SHP77 treated with DMSO at 0.1 percent for 48 hours (cell line): ENCODE measurements around the gene ADGRG4.
"Not testable (repeated sequence)": the region's sequence is repeated elsewhere in the genome, so short reads cannot be mapped to it uniquely, and the experiment has no call there.

ENCODE experiments used
- DNase-seq: peaks from one replicate; lab custom pipeline; 2025; lab: John Stamatoyannopoulos, UW

The ADGRG4 gene

DNA sequence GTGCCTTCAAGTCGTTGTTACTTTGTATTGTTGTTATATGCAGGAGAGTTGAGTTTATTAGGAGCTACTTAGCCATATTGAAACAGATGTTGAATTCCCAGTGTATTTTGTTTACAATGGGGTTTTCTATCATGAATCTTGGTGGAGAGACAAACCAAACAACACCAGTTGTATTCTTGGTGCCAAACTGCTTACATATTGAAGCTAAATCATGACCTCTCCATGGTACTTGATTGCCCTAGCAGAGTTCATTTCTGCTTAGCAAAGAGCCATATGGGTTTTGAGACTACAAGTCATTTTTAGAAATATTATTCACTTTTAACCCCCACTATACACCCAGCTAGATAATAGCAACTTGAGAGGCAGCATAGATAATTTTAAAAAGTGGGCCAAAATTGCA lies 85.4 kb downstream of the ADGRG4 start:
- DNase-seq = no peak

DNA sequence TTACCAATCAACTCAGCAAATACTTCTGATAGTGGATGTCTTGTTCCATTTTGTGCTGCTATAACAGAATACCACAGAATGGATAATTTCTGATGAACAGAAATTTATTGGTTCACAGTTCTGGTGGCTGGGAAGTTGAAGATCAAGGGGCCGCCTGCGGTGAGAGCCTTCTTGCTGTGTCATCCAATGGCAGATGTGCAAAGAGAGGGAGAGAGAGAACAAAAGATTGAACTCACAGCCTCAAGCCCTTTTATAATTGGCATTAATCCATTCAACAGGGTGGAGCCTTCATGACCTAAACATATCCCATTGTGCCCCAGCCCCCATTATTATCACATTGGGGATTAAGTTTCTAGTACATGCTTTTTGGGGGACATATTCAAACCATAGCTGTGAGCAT lies 86.1 kb downstream of the ADGRG4 start:
- DNase-seq = no peak

DNA sequence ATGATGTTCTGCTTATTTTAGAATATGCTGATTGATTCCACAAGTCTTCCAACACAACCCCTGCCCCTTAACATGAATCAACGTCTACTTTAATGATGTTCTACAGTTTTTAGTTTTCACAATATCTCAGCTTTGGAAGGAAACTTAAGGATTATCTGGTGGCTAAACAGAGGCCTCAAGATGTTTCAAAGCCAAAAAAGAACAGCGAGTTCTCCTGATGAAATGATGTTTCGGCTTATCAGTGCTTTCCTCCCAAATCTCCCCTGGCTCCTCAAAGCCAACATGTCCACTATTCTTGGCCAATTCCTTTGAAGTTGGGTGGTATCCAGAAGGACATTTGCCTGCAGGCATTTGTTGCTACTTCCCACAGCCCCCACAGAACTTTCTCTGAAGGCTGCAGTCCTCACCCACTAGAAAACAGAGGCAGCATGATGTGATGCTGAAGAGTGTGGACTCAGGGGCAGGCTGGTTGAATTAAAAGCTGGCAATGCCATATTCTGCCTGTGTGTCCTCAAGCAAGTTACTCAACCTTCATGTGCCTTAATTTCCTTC lies 87.3 kb downstream of the ADGRG4 start:
- no peak for DNase-seq

DNA sequence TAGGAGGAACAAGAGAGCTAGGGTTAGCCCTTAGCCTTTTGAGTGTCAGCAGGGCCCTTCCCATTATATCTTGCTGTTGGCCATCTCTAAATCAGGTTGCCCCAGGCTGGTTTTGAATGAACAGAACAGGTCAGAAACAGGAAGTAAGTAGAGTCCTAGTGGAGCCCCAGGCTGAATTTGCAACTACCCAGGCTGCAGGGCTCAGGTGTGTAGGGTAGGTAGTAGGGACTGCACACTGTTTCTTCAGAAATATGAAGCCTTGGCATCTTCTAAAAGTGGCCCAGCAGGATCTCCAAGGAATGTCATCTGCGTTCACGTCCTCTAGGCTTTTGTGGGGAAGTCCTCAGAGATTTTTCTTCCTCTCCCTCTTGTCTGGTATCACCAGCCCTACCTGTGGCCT lies 90.2 kb downstream of the ADGRG4 start:
- no peak for DNase-seq

DNA sequence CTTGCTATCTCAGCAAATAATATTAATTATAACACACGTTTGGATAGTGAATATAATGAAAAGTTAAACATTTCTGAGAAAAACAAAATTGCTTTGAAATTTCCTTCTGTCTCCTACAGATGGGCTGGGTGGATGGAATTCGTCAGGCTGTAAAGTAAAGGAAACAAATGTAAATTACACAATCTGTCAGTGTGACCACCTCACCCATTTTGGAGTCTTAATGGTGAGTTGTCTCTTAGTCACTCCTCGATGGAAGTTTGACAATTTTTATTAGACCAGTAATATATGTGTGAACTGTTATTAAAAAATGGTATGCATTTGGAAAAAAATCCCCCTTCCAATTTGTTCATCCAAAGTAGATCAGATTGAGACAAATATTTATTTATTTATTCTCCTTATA lies 94.5 kb downstream of the ADGRG4 start:
- no peak for DNase-seq

DNA sequence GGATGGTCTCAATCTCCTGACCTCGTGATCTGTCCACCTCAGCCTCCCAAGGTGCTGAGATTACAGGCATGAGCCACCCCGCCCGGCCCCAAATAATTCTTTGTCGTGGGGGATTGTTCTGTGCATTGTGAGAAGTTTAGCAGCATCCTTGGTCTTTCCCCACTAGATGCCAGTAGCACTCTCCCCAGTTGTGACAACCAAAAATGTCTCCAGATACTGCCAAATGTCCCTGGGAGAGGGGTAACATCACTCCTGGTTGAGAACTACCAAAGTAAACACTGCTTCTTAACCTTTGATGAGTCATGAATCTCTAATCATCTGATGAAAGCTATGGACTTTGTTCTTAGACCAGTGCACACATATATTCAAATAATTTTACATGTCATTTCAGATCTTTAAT lies 96.2 kb downstream of the ADGRG4 start:
- DNase-seq = no peak

DNA sequence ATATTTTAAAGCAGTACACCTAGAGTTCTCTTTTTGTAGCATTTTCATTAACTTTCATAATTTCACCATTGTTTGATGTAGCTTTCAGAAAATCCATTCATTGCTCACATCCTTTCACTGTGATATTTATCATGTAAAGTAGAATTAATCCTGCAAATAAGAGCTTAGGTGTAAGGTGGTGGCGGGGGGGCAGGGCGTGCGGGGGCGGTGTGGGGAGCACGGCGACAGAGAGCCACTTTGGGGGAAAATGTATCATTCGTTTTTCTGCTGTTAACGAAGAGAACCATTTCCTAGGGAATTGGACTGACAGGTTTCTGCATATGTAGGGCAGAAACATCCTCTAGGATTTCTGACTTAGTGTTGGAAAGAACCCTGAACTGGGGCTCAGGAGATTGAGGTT lies 104.4 kb downstream of the ADGRG4 start:
- no peak for DNase-seq

DNA sequence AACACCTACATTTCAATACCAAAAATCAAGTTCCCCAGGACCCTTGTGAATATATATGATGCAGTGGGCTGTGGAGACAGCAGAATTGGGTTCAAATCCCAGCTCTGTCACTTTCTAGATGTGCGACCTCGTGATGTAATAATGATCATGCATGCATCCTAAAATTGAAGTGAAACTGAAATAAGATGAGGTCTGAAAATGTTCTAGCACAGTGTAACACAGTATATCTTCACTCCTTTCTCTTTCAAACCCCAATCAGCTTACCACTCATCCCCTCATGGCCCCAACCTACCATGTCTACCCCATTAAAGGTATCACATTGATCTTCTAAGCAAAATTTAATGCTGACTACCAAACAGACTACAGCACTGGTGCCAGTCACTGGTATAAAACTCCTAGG lies 117.0 kb downstream of the ADGRG4 start:
- DNase-seq = no peak

DNA sequence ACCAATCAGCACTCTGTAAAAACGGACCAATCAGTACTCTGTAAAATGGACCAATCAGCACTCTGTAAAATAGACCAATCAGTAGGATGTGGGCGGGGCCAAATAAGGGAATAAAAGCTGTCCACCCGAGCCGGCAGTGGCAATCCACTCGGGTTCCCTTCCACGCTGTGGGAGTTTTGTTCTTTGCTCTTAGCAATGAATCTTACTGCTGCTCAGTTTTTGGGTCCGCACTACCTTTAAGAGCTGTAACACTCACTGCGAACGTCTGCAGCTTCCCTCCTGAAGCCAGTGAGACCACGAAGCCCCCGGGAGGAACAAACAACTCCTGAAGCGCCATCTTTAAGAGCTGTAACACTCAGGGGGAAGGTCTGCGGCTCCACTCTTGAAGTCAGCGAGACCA lies 120.6 kb downstream of the ADGRG4 start:
- DNase-seq = no peak

DNA sequence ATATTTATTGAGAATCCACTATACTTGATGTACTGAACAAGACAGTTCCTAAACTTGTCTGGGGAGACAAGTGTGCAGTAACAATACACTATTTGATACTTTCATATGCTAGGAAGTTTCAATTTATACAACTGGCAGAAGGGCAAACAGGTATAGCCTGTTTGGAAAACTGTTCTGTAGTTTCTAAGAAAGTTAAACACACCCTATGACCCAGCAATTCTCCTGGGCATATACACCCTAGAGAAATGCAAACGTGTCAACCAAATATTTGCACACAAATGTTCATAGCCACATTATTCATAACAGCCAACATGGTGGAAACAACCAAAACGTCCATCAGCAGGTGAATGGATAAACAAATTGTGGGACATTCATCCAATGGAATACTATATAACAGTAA lies 123.0 kb downstream of the ADGRG4 start:
- DNase-seq = no peak

DNA sequence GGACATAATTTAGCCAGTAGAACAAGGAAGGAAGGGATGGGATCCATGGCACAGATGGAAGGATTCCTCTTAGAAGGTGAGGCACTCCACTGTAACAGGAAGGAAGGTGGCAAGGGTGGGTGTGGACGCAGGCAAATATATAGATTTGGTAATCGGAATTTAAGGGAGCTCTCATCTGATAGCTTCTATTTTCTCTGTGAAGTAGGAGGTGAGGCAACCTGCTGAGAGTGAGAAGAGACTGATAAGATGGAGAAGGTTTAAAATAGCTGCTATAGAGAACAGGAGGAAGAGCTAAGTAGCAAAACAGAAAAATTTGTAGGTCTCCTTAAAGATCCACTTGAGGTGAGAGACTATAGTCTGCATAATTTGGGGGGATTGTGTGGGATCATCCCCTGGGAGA lies 125.2 kb downstream of the ADGRG4 start:
- DNase-seq = no peak

DNA sequence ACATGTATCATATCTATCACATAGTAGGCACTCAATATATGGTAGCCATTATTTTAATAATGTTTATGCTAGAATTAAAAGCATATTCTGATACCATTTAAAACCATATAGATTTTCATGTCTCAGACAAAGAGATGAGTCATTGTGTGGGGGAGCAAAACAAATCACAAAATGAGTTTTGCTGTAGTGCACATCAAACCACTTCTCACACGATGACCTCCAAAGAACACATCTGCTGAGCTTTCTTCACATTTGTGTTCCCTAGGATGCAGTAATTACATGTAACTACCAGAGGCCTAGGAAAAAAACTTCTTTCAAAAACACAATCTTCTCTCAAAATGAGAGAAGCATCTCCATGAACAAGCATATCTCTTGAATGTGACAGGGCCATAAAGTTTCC lies 130.9 kb downstream of the ADGRG4 start:
- no peak for DNase-seq

DNA sequence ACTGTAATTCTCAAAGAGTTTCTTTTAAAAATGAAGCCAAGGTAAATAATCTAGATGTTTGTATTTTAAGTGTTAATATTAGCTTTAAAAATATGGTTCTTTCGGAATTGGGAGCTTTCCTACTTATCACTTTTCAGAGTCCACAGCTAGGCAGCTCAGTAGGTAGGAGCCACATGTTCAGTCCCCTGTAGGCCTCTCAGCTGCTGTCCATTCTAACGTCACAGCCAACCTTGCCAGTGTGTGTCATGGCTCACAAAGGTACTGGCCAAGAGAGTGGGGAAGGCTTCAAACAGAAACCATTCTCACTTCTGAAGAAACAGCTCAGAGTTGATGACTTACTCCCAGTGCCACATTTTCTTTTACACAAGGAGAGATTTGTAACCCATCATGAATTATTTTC lies 137.0 kb downstream of the ADGRG4 start:
- DNase-seq = no peak

DNA sequence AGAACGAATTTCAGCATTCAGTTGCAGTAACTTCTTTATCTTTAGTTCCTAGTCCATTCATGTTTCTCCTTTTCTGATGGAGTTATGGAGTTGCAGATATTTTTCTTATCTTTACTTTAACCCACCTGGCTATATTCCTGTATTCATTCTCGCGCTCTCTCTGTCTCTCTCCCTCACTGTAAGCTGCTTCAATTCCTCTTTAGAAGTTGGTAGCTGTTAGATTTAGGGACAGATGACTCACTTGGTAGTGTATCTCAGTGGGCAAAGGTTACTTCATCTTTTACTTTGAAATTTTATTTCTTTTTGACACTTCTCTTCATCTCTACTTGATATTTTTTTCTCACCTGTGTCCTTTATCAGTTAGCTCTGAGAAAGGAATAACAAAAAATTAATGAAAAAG lies 137.4 kb downstream of the ADGRG4 start:
- DNase-seq = no peak

DNA sequence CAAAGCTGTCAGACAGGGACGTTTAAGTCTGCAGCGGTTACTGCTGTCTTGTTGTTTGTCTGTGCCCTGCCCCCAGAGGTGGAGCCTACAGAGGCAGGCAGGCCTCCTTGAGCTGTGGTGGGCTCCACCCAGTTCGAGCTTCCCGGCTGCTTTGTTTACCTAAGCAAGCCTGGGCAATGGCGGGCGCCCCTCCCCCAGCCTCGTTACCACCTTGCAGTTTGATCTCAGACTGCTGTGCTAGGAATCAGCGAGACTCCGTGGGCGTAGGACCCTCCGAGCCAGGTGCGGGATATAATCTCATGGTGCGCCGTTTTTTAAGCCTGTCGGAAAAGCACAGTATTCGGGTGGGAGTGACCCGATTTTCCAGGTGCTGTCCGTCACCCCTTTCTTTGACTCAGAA lies 144.9 kb downstream of the ADGRG4 start:
- DNase-seq = not testable (repeated sequence)

DNA sequence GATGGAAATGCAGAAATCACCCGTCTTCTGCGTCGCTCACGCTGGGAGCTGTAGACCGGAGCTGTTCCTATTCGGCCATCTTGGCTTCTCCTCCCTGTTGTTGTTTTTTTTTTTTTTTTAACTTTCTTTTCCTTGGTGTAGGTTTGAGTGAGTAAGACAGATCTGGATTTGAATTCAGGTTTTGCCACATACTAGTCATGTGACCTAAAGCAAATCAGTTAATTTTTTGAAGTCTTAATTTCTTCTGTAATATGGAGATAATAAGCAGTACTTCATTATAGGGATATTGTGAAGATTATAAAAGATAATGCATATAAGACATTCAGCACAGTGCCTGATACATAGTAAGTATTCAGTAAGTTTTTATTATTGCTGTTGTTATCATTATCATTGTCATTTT lies 145.4 kb downstream of the ADGRG4 start:
- DNase-seq = no peak

DNA sequence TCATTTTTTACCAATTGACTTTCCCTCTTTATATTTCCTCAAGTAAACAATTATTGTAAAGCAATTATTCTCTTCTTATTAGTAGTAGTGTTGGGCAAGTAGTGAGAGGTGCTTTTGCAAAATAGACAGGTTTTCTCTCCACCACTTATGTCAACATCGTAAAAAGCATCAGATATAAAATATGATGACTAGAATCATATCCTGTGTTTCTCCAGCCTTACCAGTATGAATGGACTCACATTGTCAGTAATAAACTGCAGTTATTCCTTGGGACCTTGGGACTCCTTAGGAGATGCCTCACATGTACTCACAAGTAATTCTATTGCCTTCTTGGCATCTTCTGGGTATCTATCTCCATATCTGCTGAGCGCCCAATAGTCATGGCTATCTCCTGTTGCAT lies 146.5 kb downstream of the ADGRG4 start:
- no peak for DNase-seq

DNA sequence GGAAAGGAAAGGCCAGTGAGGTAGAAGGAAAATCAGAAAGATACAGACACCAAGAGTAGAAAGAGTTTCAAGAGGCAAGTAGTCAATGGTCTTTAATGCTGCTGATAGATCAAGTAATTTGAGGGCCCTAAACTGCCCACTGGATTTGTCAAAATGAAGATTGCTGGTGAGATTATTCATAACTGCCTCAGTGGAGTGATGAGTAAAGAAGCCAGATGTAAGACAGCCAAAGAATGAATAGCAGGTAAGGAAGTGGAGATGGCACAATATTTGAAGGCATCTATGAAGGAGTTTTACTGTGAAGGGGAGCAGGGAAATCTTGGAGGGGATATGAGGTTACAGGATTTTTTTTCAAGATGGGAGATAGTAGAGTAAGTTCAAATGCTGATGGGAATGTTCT lies 147.2 kb downstream of the ADGRG4 start:
- no peak for DNase-seq

DNA sequence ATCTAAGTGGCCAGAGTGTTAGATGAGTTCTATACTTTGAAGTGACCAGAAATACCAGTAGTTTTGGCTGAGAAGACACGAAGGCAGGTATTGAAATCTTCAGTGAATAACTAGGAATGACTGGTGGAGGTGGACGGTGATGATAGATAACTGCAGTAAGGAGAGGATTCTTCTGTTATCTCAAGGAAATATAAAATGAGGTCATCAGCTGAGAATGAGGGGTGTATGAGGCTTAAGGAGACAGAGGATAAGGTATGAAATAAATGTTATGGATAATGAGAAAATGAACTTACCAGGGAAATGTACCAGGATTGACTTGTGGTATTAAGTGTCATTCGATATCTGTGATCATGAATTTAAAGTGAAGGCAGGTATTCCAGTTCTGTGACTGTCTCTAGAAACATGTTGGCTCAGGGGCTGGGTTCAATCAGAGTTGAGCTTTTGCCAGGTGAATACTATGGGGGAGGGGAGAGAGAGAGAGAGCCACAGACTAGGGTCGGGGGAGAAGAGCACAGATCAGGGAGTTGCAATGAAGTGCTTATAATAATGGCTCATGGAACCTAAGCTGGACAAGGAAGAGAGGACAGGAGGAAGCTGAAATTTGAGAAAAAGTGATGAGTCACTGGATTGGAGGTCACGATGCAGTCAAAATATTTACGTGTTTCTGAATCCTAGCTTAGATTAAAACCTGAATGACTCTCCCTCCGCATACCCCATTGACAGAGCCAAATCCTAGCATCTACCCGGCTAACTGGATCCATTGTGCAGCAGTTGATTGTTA lies 149.5 kb downstream of the ADGRG4 start:
- no peak for DNase-seq

DNA sequence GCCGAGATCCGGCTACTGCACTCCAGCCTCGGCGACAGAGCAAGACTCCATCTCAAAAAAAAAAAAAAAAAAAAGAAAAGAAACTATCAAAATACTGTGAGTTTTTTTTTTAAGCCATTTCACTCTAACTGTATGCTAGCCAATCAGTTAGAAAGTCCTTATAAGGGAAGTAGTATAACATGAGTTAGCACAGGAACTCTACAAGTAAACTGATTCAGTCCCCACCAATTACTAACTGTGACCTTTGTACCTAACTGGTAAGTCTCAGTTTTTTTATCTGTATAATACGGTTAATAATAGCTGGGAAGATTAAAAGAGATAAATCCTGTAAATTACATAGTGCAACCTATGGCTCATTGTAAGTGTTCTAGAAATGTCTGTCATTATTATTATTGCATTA lies 151.9 kb downstream of the ADGRG4 start:
- no peak for DNase-seq

DNA sequence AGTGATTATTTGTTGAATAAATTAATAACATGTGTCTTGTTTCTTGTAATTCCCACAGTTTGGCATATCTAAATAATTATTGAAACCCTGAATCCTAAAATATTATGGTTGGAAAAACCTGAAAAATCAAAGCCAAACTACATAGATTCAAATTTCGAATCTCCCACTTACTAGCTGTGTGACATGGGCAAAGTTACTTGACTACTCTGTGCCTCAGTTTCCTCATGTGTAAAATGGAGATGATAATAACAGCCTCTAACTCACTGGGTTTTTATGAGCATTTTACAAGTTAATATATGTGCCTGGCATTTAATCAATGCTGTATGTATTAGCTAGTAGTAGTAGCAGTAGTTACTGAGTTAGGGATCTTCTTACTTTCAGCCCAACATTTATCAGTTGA lies 152.4 kb downstream of the ADGRG4 start:
- no peak for DNase-seq

DNA sequence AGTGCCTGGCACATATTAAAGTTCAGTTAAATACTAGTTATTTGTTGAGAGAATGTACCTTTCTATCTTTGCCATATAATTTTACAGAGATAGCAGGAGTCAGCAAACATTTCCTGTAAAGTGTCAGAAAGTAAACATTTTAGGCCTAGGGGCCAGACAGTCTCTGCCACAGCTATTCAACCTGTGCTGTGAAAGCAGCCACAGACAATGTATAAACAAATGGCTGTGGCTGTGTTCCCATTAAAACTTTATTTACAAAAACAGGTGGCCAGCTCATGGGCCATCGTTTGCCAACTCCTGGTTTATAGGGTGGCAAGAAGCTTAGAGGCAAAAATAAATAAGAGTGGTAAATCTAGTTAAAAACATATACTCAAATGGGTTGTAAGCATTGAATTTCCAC lies 153.0 kb downstream of the ADGRG4 start:
- DNase-seq = no peak

DNA sequence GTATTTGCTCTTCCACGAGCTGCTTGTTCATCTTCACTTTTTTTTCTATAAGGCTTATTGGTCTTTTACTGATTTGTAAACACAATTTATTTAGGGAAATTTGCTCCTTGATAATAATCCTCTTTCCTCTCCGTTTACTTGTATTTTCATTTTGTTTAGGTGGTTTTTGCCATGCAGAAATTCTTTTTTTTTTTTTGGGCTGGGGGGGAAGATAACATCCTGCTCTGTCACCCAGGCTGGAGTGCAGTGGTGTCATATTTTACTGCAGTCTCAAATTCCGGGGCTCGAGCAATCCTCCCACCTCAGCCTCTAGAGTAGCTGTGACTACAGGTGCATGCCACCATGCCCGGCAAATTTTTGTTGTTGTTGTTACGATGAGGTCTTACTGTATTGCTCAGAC lies 155.4 kb downstream of the ADGRG4 start:
- no peak for DNase-seq

DNA sequence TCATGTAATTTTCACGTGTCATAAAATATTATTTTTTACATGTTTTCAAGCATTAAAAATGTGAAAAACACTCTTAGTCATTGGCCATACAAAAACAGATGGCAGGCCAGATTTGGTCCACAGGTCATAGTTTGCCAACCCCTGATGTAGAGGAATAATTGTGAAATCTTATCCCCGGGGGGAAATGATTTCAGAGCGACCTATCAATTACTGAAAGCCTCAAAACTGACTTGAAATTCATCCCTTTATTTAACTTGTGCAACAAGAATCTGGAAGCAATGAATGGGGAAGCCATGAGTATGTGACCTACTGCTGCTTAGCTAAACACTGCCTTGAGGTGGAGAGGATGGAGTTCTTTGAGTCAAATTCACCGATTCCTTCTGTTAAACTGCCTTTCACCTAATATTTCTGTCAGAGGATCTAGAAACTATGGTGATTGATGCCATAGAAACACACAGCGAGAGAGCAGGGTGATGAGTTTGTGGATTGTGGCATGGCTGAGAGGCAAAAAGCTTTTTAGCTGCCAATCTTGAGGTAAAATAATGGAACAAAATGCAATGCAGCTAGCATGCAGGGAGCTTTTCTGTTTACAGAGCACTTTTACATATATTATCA lies 156.6 kb downstream of the ADGRG4 start:
- no peak for DNase-seq
